HEK293 (cell line): Measurements from ENCODE around the gene MACROH2A1.

ENCODE experiments used
- CTCF ChIA-PET: fragments of 350-600 bp; formaldehyde crosslinking; extraction: SDS; loops from one replicate; lab custom pipeline; 2021; ENCODE audit warnings: antibody characterized with exemption; lab: Yijun Ruan, JAX
- POLR2A ChIA-PET: fragments of 300-600 bp; formaldehyde crosslinking; extraction: SDS; loops from one replicate; lab custom pipeline; 2020; ENCODE audit warnings: antibody characterized with exemption, inconsistent platforms; lab: Yijun Ruan, JAX
- H3K27ac ChIP-seq: fragments of 200-500 bp; sonication (Bioruptor generic); 2 replicates; pipeline ENCODE4 v1.5.1; 2014; ENCODE audit warnings: low read depth, low read length, control low read depth, inconsistent platforms; ENCODE audit errors: extremely low read depth
- H3K36me3 ChIP-seq, 2 experiments: fragments of 200-500 bp in 1 of 2; sonication (Bioruptor generic) in 1 of 2; 1 replicate in 1 of 2; 2 replicates in 1 of 2; pipeline ENCODE4 v1.5.1; 2014 to 2017; ENCODE audit warnings: inconsistent platforms in 2 of 2, low read length in 2 of 2; ENCODE audit not compliant: control insufficient read depth in 2 of 2, insufficient read depth in 1 of 2
- H3K4me1 ChIP-seq: fragments of 200-500 bp; sonication (Bioruptor generic); 2 replicates; pipeline ENCODE4 v1.5.1; 2014; ENCODE audit warnings: mild to moderate bottlenecking, low read length, inconsistent platforms; ENCODE audit not compliant: control insufficient read depth, insufficient read depth
- H3K4me3 ChIP-seq: 2 replicates; pipeline ENCODE4 v1.5.1; 2011; ENCODE audit warnings: low read depth, mild to moderate bottlenecking, control low read depth, low read length, moderate library complexity
- H3K9me3 ChIP-seq: fragments of 200-500 bp; sonication (Bioruptor generic); 2 replicates; pipeline ENCODE4 v1.5.1; 2014; ENCODE audit warnings: low read depth, low read length, inconsistent platforms; ENCODE audit not compliant: control insufficient read depth, insufficient read depth
- EGR2 ChIP-seq: fragments of 450-650 bp; formaldehyde crosslinking; IDR thresholded peaks from 2 replicates; pipeline ENCODE4 v1.5.1; 2016; ENCODE audit warnings: low read depth, missing biosample characterization, missing genetic modification characterization
- ELK4 ChIP-seq: IDR thresholded peaks from 2 replicates; pipeline ENCODE4 v1.6.1; 2011; ENCODE audit warnings: mild to moderate bottlenecking, low read depth, low read length, borderline replicate concordance
- HOXD13 ChIP-seq: sonication (generic); formaldehyde crosslinking; IDR thresholded peaks from 2 replicates; pipeline ENCODE4 v1.8.0; 2022; ENCODE audit warnings: missing genetic modification reagents, borderline replicate concordance
- KLF1 ChIP-seq: fragments of 450-650 bp; formaldehyde crosslinking; IDR thresholded peaks from 2 replicates; pipeline ENCODE4 v1.5.1; 2016; ENCODE audit warnings: missing biosample characterization, missing genetic modification characterization
- KLF10 ChIP-seq: fragments of 450-650 bp; IDR thresholded peaks from 2 replicates; pipeline ENCODE4 v1.5.1; 2018; ENCODE audit warnings: missing biosample characterization, mild to moderate bottlenecking, missing genetic modification characterization
- PRDM4 ChIP-seq: fragments of 450-650 bp; formaldehyde crosslinking; IDR thresholded peaks from 2 replicates; pipeline ENCODE4 v1.5.1; 2017; ENCODE audit warnings: missing biosample characterization, missing genetic modification characterization
- SETDB1 ChIP-seq: IDR thresholded peaks from one replicate; pipeline ENCODE4 v1.6.1; 2017; ENCODE audit warnings: mild to moderate bottlenecking, low read length, moderate library complexity, mixed read lengths; ENCODE audit not compliant: insufficient read length
- ZBTB11 ChIP-seq: fragments of 450-650 bp; formaldehyde crosslinking; conservative IDR thresholded peaks from 2 replicates; pipeline ENCODE4 v1.5.1; 2016; ENCODE audit warnings: low read depth, missing biosample characterization, missing genetic modification characterization
- ZBTB44 ChIP-seq: fragments of 450-650 bp; IDR thresholded peaks from 2 replicates; pipeline ENCODE4 v1.5.1; 2018; ENCODE audit warnings: missing biosample characterization, mild to moderate bottlenecking, missing genetic modification characterization
- ZNF132 ChIP-seq: fragments of 450-650 bp; formaldehyde crosslinking; IDR thresholded peaks from 2 replicates; pipeline ENCODE4 v1.5.1; 2017; ENCODE audit warnings: missing biosample characterization, missing genetic modification characterization, borderline replicate concordance
- ZNF155 ChIP-seq: fragments of 450-650 bp; formaldehyde crosslinking; IDR thresholded peaks from 2 replicates; pipeline ENCODE4 v1.5.1; 2016; ENCODE audit warnings: missing biosample characterization, missing genetic modification characterization
- ZNF18 ChIP-seq: fragments of 450-650 bp; formaldehyde crosslinking; IDR thresholded peaks from 2 replicates; pipeline ENCODE4 v1.5.1; 2016; ENCODE audit warnings: missing biosample characterization, missing genetic modification characterization
- ZNF184 ChIP-seq: fragments of 450-650 bp; IDR thresholded peaks from 2 replicates; pipeline ENCODE4 v1.5.1; 2018; ENCODE audit warnings: missing biosample characterization, mild to moderate bottlenecking, missing genetic modification characterization
- ZNF202 ChIP-seq: fragments of 450-650 bp; formaldehyde crosslinking; IDR thresholded peaks from 2 replicates; pipeline ENCODE4 v1.5.1; 2016; ENCODE audit warnings: missing biosample characterization, missing genetic modification characterization, borderline replicate concordance
- ZNF423 ChIP-seq: fragments of 450-650 bp; formaldehyde crosslinking; IDR thresholded peaks from 2 replicates; pipeline ENCODE4 v1.5.1; 2016; ENCODE audit warnings: missing biosample characterization, missing genetic modification characterization
- ZNF544 ChIP-seq: fragments of 450-650 bp; formaldehyde crosslinking; IDR thresholded peaks from 2 replicates; pipeline ENCODE4 v1.5.0; 2017; ENCODE audit warnings: missing biosample characterization, missing genetic modification characterization
- ZNF629 ChIP-seq: fragments of 450-650 bp; formaldehyde crosslinking; IDR thresholded peaks from 2 replicates; pipeline ENCODE4 v1.5.1; 2017; ENCODE audit warnings: missing biosample characterization, missing genetic modification characterization
- ZNF664 ChIP-seq: fragments of 450-650 bp; formaldehyde crosslinking; IDR thresholded peaks from 2 replicates; pipeline ENCODE4 v1.5.1; 2016; ENCODE audit warnings: missing biosample characterization, missing genetic modification characterization
- ZNF692 ChIP-seq: fragments of 450-650 bp; formaldehyde crosslinking; IDR thresholded peaks from 2 replicates; pipeline ENCODE4 v1.5.1; 2016; ENCODE audit warnings: missing biosample characterization, missing genetic modification characterization
- ZNF701 ChIP-seq: fragments of 450-650 bp; formaldehyde crosslinking; IDR thresholded peaks from 2 replicates; pipeline ENCODE4 v1.5.1; 2016; ENCODE audit warnings: missing biosample characterization, missing genetic modification characterization
- ZNF830 ChIP-seq: fragments of 450-650 bp; IDR thresholded peaks from 2 replicates; pipeline ENCODE4 v1.5.0; 2018; ENCODE audit warnings: missing biosample characterization, missing genetic modification characterization, low read depth, mild to moderate bottlenecking, moderate library complexity
- ZNF843 ChIP-seq: fragments of 450-650 bp; formaldehyde crosslinking; IDR thresholded peaks from 2 replicates; pipeline ENCODE4 v1.5.1; 2016; ENCODE audit warnings: missing biosample characterization, missing genetic modification characterization

MACROH2A1 gene

GRCh38 chr5:135341696-135342550, 57.1 kb downstream of the MACROH2A1 start:
- Histone ChIP-seq H3K4me3 (no peak overlapping the region), H3K9me3 (no peaks in the 10 kb centered on the region), H3K27ac (no peak overlapping the region), H3K4me1 (no peaks in the 10 kb centered on the region), H3K36me3 (peaks cover 30 to 100% of the 10 kb centered on the region in 2 experiments)
- ChIA-PET CTCF (no interaction called here), POLR2A (no interaction called here)
- TF ChIP-seq ZNF830 (no peak), KLF1 (no peak), ZNF692 (tag by site-specific recombination) (no peak), ZNF132 (no peak), ZBTB11 (tag by site-specific recombination) (no peak)

GRCh38 chr5:135341016-135341666, 57.9 kb downstream of the MACROH2A1 start:
- TF ChIP-seq ZNF701 (tag by site-specific recombination) = no peak
- TF ChIP-seq ZNF202 = no peak
- no peak for TF ChIP-seq SETDB1
- TF ChIP-seq ZNF664 (tag by site-specific recombination) = no peak
- TF ChIP-seq ZNF843 (tag by site-specific recombination) = no peak
- no peak for TF ChIP-seq ZNF184 (tag by site-specific recombination)
- TF ChIP-seq ZBTB44 (tag by site-specific recombination) = no peak
- no peak for TF ChIP-seq ZNF629 (tag by site-specific recombination)
- TF ChIP-seq HOXD13 (CRISPR knock-in tag) = no peak
- TF ChIP-seq KLF10 = no peak
- TF ChIP-seq EGR2 (tag by site-specific recombination) = no peak
- TF ChIP-seq ZNF18 (tag by site-specific recombination) = no peak
- no peak for TF ChIP-seq ELK4
- no peak for TF ChIP-seq ZNF423
- no peak for TF ChIP-seq ZNF544 (tag by site-specific recombination)
- TF ChIP-seq PRDM4 = no peak
- no peak for TF ChIP-seq ZNF155 (tag by site-specific recombination)
- H3K36me3 ChIP-seq = peaks cover 28 to 100% of the 10 kb centered on the region in 2 experiments
- ChIA-PET CTCF (interaction anchor here (1.0 kb wide), 1 partner anchor 26 kb away, joined by 3 read pairs; no protein-coding TSS in a partner anchor), POLR2A (no interaction called here)
- H3K27ac ChIP-seq = no peak overlapping the region
- no peaks in the 10 kb centered on the region for H3K9me3 ChIP-seq
- no peak overlapping the region for H3K4me3 ChIP-seq
- no peaks in the 10 kb centered on the region for H3K4me1 ChIP-seq
